GM19395 (cell line): ENCODE measurements around the gene ARNT2.

Experiments
- ATAC-seq: cut with Tn5 transposase; IDR thresholded peaks from one replicate; pipeline ENCODE4 v1.9.1; 2021; ENCODE audit warnings: mild to moderate bottlenecking, moderate library complexity; ENCODE audit not compliant: unreplicated experiment

ARNT2 gene

GRCh38 chr15:80405970-80406369 lies 1.8 kb downstream of the ARNT2 start:
- ATAC-seq = no peak

GRCh38 chr15:80411788-80412288 lies 7.7 kb downstream of the ARNT2 start:
- no peak for ATAC-seq

- ATAC-seq = no peak
Measured at GRCh38 chr15:80414546-80415357, 10.6 kb downstream of the ARNT2 start.

- ATAC-seq = no peak
Measured at GRCh38 chr15:80415358-80415670, 11.1 kb downstream of the ARNT2 start.

- ATAC-seq = no peak
Measured at GRCh38 chr15:80416702-80417101, 12.5 kb downstream of the ARNT2 start.

GRCh38 chr15:80418892-80419537 lies 14.8 kb downstream of the ARNT2 start:
- no peak for ATAC-seq

- no peak for ATAC-seq
Measured at GRCh38 chr15:80419546-80419945, 15.4 kb downstream of the ARNT2 start.

- no peak for ATAC-seq
Measured at GRCh38 chr15:80420658-80421057, 16.5 kb downstream of the ARNT2 start.

GRCh38 chr15:80423215-80423614 lies 19.0 kb downstream of the ARNT2 start:
- ATAC-seq = no peak

- ATAC-seq = no peak
Measured at GRCh38 chr15:80424381-80424780, 20.2 kb downstream of the ARNT2 start.

GRCh38 chr15:80426316-80426715 lies 22.1 kb downstream of the ARNT2 start:
- ATAC-seq = no peak

- ATAC-seq = no peak
Measured at GRCh38 chr15:80429964-80430363, 25.8 kb downstream of the ARNT2 start.

- ATAC-seq = no peak
Measured at GRCh38 chr15:80431635-80432344, 27.6 kb downstream of the ARNT2 start.

GRCh38 chr15:80432345-80432702 lies 28.1 kb downstream of the ARNT2 start:
- no peak for ATAC-seq

- ATAC-seq = no peak
Measured at GRCh38 chr15:80433836-80434235, 29.7 kb downstream of the ARNT2 start.

GRCh38 chr15:80434926-80435720 lies 30.9 kb downstream of the ARNT2 start:
- no peak for ATAC-seq

- no peak for ATAC-seq
Measured at GRCh38 chr15:80436511-80437307, 32.5 kb downstream of the ARNT2 start.

GRCh38 chr15:80437334-80437891 lies 33.2 kb downstream of the ARNT2 start:
- no peak for ATAC-seq

GRCh38 chr15:80439140-80439539 lies 35.0 kb downstream of the ARNT2 start:
- no peak for ATAC-seq

GRCh38 chr15:80440024-80440423 lies 35.8 kb downstream of the ARNT2 start:
- ATAC-seq = no peak
